Mucosa of descending colon (tissue), 3 donors: ENCODE measurements around the gene TLR2. TPM values are rescaled to one million over a fixed set of nuclear protein-coding genes. Genes with fewer than 3 reads are reported as not detected.

Experiments
- ATAC-seq: fragments of 200-7000 bp; cut with Tn5 transposase; one replicate; pipeline ENCODE4 v1.9.1; 2020; ENCODE audit warnings: mild to moderate bottlenecking, moderate library complexity
- DNase-seq, 3 donors: peaks; one replicate each; pipeline ENCODE4 v3.0.0-alpha.2; 2020
- H3K36me3 ChIP-seq: fragments of 200-600 bp; one replicate; pipeline ENCODE4 v1.8.0; 2021; ENCODE audit warnings: low read depth, mild to moderate bottlenecking
- H3K4me1 ChIP-seq: fragments of 200-600 bp; one replicate; pipeline ENCODE4 v1.8.0; 2021; ENCODE audit warnings: low read depth, mild to moderate bottlenecking
- H3K4me3 ChIP-seq: fragments of 200-600 bp; one replicate; pipeline ENCODE4 v1.8.0; 2021; ENCODE audit warnings: mild to moderate bottlenecking
- H3K9me3 ChIP-seq: fragments of 200-600 bp; one replicate; pipeline ENCODE4 v1.8.0; 2021; ENCODE audit warnings: mild to moderate bottlenecking
- CTCF ChIP-seq: fragments of 200-600 bp; IDR thresholded peaks from one replicate; pipeline ENCODE4 v1.8.0; 2022; ENCODE audit warnings: antibody characterized with exemption, mild to moderate bottlenecking
- intact Hi-C, 2 donors: fragments of 100-400 bp; cut with DNase I in 1 of 2; cut with micrococcal nuclease in 1 of 2; formaldehyde crosslinking; loops; one replicate each; pipeline versions ENCODE4 v1.11.0 to v1.11.1; 2022; cut with DNase I, micrococcal nuclease
- total RNA-seq, 3 donors: library from RNA; stranded (reverse); fragmentation: NEBNext Ultra II Directional in 2 of 3; extraction: Animal tissue kit (Norgen Biotek cat#: 25700) in 2 of 3; gene quantifications; one replicate each; pipeline versions ENCODE4 v1.2.1 to v1.2.4, GENCODE V29; 2021 to 2023
- donor health status: DM: no; HTN: no; CAD: no; lungs with moderate emphysema.
- donor health status: DM: no; HTN: no; CAD: no.
- donor health status: DM: no; HTN: yes; CAD: no.

The TLR2 gene
- total RNA-seq, 3 donors from 2014 or later: 2.0 to 12.9 (median 7.7) TPM

- Histone ChIP-seq H3K4me1 (no peaks in the 10 kb centered on the region), H3K36me3 (no peaks in the 10 kb centered on the region), H3K9me3 (no peaks in the 10 kb centered on the region), H3K4me3 (no peak overlapping the region)
- no peak for TF ChIP-seq CTCF
- DNase-seq: no peak
- intact Hi-C loops: no loop called here
- ATAC-seq: no peak
Measured at GRCh38 chr4:153710681-153711080, 26.6 kb downstream of the TLR2 start.

GRCh38 chr4:153713866-153714646 lies 30.0 kb downstream of the TLR2 start:
- H3K9me3 ChIP-seq: no peaks in the 10 kb centered on the region
- no peaks in the 10 kb centered on the region for H3K4me1 ChIP-seq
- DNase-seq (no peak), ATAC-seq (no peak)
- intact Hi-C loops: no loop called here
- no peaks in the 10 kb centered on the region for H3K36me3 ChIP-seq
- H3K4me3 ChIP-seq: no peak overlapping the region
- TF ChIP-seq CTCF: no peak

- Histone ChIP-seq H3K36me3 (no peaks in the 10 kb centered on the region), H3K4me1 (no peaks in the 10 kb centered on the region), H3K4me3 (no peak overlapping the region), H3K9me3 (no peaks in the 10 kb centered on the region)
- no peak for TF ChIP-seq CTCF
- DNase-seq (no peak), ATAC-seq (no peak)
- intact Hi-C loops: no loop called here
Measured at GRCh38 chr4:153722036-153722435, 38.0 kb downstream of the TLR2 start.

GRCh38 chr4:153724606-153725005 lies 40.5 kb downstream of the TLR2 start:
- DNase-seq: no peak
- H3K4me3 ChIP-seq: no peak overlapping the region
- H3K4me1 ChIP-seq: no peaks in the 10 kb centered on the region
- intact Hi-C loops: no loop called here
- ATAC-seq: no peak
- no peaks in the 10 kb centered on the region for H3K36me3 ChIP-seq
- no peaks in the 10 kb centered on the region for H3K9me3 ChIP-seq
- no peak for TF ChIP-seq CTCF

GRCh38 chr4:153725136-153725830 lies 41.2 kb downstream of the TLR2 start:
- no peak for ATAC-seq
- Histone ChIP-seq H3K9me3 (no peaks in the 10 kb centered on the region), H3K36me3 (no peaks in the 10 kb centered on the region), H3K4me3 (no peak overlapping the region), H3K4me1 (no peaks in the 10 kb centered on the region)
- no peak for DNase-seq
- no peak for TF ChIP-seq CTCF
- intact Hi-C loops: no loop called here
